SH-SY5Y (cell line): ENCODE results near the gene PTPDC1.

Source experiments
- GATA2 ChIP-seq: IDR thresholded peaks from 2 replicates; pipeline ENCODE4 v1.6.1; 2011; ENCODE audit warnings: mild to moderate bottlenecking, low read depth, low read length
- GATA3 ChIP-seq: IDR thresholded peaks from 2 replicates; pipeline ENCODE4 v1.6.1; 2011; ENCODE audit warnings: low read depth, mild to moderate bottlenecking, low read length, moderate library complexity

PTPDC1 gene

DNA sequence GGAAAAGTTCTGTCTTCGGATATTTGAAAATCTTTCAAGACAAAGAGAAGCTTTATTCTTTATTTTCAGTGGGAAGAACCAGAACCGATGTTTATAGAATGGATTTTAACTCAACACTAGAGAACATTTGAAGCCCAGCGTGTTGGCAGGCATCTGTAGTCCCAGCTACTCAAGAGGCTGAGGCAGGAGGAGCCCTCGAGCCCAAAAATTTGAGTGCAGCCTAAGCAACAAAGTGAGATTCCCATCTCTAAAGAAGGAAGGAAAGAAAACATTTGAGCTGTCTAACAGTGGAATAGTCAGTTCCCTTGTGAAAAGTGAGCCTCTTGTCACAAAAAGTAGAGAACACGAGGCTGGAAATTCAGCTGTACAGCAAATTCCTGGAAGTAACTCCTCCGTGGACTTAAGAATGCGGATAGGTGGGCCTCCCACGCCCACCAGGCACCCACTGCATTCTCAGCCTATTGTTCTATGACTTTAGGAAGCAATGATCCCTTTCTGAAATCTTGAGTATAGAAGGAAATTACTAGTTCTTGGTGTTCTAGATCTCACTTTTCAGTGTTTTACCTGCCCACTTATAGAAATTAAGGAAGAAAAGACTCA lies 2.3 kb upstream of the PTPDC1 start:
- TF ChIP-seq GATA2 (no peak), GATA3 (no peak)

DNA sequence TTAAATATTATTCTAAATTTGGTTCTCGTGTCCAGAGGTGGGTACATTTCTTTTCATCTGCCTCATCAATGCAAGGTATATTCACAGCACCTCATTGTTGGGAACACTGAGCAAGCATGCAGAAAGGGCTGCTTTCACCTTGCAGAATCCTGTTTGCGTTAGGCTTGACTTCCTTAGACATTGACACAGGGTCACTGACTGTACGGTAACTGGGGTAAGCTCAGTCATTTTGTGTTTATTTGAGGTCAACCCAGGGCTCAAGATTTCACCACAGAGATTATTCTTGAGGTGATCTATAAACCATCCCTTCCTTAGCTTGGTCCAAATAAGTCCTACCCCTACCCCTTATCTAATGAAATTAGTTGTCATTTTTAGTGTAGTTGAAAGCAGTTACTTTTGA lies 1.7 kb upstream of the PTPDC1 start:
- TF ChIP-seq GATA3: no peak
- no peak for TF ChIP-seq GATA2

DNA sequence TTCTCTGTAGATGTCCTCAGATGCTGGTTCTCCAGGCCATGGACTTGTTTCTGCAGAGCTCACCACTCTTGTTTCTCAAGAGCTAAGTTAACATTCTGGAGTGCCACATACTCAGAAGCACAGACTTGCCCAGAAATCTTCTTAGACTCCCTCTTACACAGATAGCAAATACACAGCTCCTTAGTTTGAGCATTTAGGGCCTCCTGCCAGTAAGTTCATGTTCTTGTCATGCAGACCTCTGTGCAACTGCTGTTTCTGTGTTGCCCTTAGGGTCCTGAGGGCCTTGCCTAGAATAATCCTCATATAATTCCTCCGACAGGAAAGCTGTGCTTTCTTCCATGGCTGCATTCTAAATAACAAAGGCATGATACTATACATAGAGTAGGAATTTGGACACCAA lies 1.3 kb upstream of the PTPDC1 start:
- TF ChIP-seq GATA3 (no peak), GATA2 (no peak)

GRCh38 chr9:94083384-94083783 lies 880 bp upstream of the PTPDC1 start:
- TF ChIP-seq GATA2 (no peak), GATA3 (no peak)

DNA sequence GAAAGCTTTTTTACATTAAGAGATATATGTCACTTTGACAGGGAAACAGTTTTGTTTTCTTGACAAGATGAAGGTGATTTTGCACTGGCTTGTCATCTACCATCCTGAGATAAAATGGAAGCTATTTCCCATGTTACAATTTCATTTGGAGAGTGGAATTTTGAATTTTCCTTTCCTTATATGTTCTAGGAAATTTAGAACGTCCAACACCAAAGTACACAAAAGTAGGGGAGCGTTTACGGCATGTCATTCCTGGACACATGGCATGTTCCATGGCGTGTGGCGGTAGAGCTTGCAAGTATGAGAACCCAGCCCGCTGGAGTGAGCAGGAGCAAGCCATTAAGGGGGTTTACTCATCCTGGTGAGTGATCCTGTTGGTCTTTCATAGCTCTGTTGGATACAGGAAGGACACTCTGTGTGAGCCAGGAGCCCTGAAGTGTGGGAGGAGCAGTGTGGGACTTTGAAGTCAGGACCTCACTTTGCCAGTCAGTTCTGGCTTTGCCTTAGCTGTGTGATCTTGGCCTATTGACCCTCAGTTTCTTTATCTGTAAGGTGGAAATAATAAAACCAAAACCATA lies 887 bp downstream of the PTPDC1 start:
- TF ChIP-seq GATA2: no peak
- no peak for TF ChIP-seq GATA3

GRCh38 chr9:94086486-94087345 lies 2.5 kb downstream of the PTPDC1 start:
- TF ChIP-seq GATA2: peak; percentile 29; the same call in 1 of the 2 replicates
- peak; percentile 32; the same call in 1 of the 2 replicates for TF ChIP-seq GATA3

- TF ChIP-seq GATA2 (peak; percentile 28; the same call in 1 of the 2 replicates), GATA3 (no peak)
These were observed 12.7 kb downstream of the PTPDC1 start for GRCh38 chr9:94096819-94097577.

DNA sequence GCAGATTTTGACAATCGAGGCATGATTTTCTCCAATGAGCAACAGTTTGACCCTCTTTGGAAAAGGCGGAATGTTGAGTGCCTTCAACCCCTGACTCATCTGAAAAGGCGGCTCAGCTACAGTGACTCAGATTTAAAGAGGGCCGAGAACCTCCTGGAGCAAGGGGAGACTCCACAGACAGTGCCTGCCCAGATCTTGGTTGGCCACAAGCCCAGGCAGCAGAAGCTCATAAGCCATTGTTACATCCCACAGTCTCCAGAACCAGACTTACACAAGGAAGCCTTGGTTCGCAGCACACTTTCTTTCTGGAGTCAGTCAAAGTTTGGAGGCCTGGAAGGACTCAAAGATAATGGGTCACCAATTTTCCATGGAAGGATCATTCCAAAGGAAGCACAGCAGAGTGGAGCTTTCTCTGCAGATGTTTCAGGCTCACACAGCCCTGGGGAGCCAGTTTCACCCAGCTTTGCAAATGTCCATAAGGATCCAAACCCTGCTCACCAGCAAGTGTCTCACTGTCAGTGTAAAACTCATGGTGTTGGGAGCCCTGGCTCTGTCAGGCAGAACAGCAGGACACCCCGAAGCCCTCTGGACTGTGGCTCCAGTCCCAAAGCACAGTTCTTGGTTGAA lies 13.6 kb downstream of the PTPDC1 start:
- TF ChIP-seq GATA3 (no peak), GATA2 (no peak)

- TF ChIP-seq GATA2: no peak
- TF ChIP-seq GATA3: no peak
These were observed 16.1 kb downstream of the PTPDC1 start for GRCh38 chr9:94100152-94100879.

DNA sequence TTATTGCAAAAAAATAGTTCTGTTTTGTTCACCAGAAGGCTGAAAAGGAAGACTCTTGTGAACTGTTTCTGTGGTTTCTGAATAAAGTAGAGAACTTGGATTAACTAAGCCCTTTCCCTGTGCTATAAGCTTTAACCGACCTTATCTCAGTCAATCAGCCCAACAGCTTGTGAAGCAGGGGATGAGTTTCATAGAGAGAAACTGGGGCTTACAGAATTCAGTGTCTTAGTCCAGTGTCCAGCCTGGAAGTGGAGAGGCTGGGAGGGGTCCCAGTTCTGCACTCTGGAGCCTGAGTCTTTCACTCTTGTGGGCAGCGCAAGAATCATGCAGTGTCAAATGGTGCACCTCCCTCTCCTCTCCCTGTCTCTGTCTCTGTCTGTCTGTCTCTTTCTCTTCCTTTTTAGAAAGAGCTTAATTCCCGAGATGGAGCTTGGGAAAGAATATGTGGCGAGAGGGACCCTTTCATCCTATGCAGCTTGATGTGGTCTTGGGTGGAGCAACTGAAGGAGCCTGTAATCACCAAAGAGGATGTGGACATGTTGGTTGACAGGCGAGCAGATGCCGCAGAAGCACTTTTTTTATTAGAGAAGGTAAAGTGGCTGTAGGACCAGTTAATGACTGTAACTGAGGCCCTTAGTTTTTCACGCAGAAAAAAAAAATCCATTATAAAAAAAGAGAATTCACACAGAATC lies 17.0 kb downstream of the PTPDC1 start:
- TF ChIP-seq GATA2 (no peak), GATA3 (no peak)

- TF ChIP-seq GATA2: no peak
These were observed 24.3 kb downstream of the PTPDC1 start for GRCh38 chr9:94108584-94108983.

- TF ChIP-seq GATA3 (no peak), GATA2 (no peak)
These were observed 26.6 kb downstream of the PTPDC1 start for GRCh38 chr9:94110821-94111252.
